Retinal pigment epithelial cell (primary cell): ENCODE data around the gene ROS1.
A peak's percentile ranks its signal among the peaks of the same experiment; 100 is the strongest.

Source experiments
- DNase-seq: peaks from one replicate; pipeline ENCODE4 v3.0.0-alpha.2; 2010; ENCODE audit warnings: low read depth
- H3K4me3 ChIP-seq: 2 replicates; pipeline ENCODE4 v1.5.1; 2011; ENCODE audit warnings: mild to moderate bottlenecking, low read length, control low read depth, moderate library complexity
- CTCF ChIP-seq: conservative IDR thresholded peaks from 2 replicates; pipeline ENCODE4 v1.5.1; 2011; ENCODE audit warnings: low read depth, low read length, control low read depth, inconsistent platforms

ROS1 gene

DNA sequence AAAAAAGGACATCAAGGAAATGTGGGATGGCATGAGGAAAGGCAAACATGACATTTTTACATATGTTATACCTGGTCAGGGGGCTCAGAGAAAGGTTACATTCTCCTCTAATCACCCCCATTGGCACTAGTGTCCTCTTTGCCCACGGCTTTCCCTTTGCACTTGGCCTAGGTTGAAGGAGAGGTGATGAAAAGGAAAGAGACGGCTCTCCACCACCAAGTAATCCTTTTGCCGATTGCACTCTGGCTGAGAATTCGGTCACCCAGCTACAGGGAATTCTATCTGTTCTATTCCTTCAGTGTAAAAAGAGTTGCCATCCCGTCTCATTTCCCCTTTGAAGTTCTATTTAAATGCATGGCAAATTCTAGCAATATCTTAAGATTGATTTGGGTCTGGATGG, 150.0 kb downstream of the ROS1 start:
- no peak for DNase-seq
- no peak overlapping the region for H3K4me3 ChIP-seq
- no peak for TF ChIP-seq CTCF

GRCh38 chr6:117275205-117275604, 150.5 kb downstream of the ROS1 start:
- H3K4me3 ChIP-seq = no peak overlapping the region
- TF ChIP-seq CTCF = no peak
- no peak for DNase-seq

GRCh38 chr6:117272891-117273290, 152.9 kb downstream of the ROS1 start:
- no peak for DNase-seq
- TF ChIP-seq CTCF = no peak
- H3K4me3 ChIP-seq = no peak overlapping the region

DNA sequence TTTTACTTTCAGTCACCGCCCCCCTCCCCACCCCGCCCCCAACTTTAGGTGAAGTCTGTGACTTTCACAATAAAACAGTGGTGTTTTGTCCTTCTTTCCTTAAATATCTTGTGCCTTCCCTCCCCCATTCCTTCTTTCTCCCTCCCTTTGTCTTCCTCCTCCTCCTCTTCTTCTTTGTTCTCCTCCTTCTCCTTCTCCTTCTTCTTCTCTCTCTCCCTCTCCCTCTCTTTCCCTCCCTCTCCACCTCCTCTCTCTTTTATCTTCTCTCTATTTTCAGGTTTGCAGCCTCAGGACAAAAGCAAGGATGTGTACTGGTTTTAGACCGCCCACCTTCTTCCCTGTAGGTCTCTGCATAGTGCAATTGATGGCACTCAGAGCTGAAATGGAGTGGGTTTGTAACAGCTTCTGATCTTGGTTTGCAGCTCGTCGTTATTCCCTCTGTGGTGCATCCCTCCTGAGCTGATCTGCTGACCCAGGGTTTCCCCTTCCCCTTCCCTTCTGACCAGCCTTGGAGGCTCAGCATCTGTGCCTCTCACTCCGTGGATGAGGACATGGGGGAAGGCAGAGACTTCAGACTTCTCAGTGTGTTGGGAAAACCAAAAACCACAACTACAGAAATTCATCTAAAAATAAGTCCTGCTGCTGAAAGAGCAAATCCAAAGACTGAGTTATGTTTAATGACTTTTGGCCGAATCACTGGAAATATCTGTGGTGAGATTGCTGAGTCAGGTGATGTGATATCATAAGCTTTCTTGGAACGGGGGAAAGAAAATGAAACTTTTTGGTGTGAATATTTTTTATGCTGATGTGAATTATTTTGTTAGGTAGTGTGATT, 153.5 kb downstream of the ROS1 start:
- no peak overlapping the region for H3K4me3 ChIP-seq
- TF ChIP-seq CTCF = no peak
- no peak for DNase-seq

GRCh38 chr6:117270843-117271507, 154.8 kb downstream of the ROS1 start:
- DNase-seq = no peak
- H3K4me3 ChIP-seq = no peak overlapping the region
- no peak for TF ChIP-seq CTCF

DNA sequence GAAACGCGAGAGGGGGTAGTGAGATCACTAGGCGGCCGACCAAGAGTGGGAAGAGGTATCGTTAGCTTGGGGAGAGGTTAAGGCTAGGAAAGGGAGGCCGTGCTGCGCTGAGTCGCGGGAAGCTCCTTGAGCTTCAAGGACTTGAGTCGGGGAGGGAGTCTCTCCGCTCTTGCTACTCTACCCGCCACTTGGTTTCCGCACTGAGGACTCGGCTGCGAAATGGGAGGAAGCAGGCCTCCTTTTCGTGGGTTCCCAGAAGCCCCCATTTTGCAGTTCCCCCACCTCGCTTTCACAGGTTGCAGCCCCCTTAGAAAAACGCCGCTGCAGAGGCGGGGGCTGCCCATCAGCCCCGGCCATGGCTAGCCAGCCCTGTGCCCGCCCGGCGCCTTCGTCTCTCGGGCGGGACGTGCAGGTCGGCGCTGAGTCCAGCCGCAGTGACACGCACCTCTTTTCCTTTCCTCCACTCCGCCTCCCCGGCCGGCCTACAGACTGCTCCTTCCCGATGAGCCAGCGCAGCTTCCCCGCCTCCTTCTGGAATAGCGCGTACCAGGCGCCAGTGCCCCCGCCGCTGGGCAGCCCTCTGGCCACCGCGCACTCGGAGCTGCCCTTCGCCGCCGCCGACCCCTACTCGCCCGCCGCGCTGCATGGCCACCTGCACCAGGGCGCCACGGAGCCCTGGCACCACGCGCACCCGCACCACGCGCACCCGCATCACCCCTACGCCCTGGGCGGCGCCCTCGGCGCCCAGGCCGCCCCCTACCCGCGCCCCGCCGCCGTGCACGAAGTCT, 155.5 kb downstream of the ROS1 start:
- no peak for TF ChIP-seq CTCF
- no peak for DNase-seq
- peak overlapping the region; percentile 24 for H3K4me3 ChIP-seq
